HTR-8/SVneo (cell line): ENCODE data around the gene ABLIM3.

Source experiments
- DNase-seq: peaks from one replicate; pipeline ENCODE4 v3.0.0; 2011; ENCODE audit warnings: low spot score, mixed read lengths; ENCODE audit not compliant: insufficient read length
- FAIRE-seq: peaks from 2 replicates; lab custom pipeline; 2011; peaks lifted over from hg19 to GRCh38; lab: Jason Lieb, UNC

ABLIM3 gene

GRCh38 chr5:149213264-149213880, 72.1 kb downstream of the ABLIM3 start:
- no peak for DNase-seq
- no peak for FAIRE-seq

DNA sequence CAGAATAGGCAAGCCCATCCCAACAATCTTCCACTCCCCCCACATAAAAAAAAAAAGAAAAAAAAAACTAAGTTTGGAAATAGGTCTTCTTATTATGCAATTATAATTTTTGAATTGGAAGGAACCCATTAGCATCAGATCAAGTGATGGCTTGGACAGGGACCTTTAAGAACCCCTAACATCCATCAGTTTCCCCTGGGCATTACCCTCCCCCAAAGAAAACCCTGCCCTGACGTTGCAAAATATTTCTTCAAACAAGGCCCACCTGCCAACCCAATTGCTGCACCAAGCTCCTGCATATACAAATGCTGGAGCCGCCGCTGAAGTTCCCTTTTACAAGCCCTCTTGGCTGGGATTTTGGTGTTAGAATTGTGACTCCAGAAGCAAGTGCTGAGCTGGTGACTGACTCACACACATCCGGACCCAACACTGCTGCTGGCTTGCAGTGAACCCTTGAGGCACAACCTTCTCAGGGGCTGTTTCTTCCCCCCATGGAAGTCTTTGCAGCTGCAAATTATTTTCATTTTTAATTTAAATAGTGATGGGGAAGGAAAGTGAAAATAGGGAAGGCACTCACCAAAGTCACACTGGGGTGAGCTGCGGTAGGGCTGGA, 74.3 kb downstream of the ABLIM3 start:
- FAIRE-seq, result no peak
- no peak for DNase-seq

DNA sequence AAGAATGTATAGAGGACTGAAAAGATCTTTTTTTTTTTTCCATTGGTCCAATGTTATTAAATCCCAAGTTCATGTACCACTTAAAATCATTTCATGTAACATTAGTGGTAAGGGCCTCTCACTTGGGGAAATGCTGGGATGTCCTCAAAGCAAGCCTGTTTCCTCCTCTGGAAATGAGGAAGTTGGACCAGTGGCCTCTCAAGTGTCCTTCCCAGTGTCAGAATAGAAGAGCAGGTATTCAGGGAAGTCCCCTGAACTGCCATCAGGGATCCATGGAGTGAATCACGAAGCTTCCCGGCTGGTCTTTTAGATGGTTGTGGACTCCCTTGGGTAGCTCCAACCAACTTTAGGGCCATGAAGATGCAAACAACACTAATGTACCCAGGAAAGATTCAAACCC, 75.2 kb downstream of the ABLIM3 start:
- FAIRE-seq, result no peak

DNA sequence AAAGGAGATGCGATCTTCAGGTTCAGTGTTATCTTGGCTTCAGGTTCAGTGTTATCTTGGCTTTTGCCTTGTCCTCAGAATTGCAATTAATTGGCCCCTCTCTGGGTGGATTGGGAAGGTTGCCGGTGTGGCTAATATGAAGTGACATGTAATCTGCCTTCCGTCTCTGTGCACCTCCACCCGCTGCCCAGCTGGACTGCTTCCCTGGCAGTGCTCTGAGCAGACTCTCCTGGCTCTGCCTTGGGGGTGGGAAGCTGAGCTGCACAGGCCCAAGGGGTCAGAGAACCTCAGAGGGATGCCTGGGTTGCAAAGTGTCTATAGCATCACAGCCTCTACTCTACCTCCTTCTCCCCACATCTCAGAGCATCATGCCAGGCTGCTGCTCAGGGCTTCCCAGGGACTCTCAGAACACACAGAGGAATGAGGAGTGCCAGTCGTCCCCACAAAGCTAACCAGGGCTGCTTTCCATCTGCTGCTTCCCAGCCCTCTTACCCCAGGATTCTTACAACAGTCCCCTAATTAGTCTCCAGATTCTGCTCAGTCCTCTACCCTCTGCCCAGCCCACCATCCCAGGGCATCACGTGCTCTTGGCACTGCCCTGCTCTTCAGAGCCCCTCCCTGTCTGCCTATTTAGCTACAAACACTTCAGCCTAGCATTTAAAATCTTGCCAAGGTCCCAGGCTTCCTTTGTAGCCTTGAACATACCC, 76.0 kb downstream of the ABLIM3 start:
- DNase-seq, result no peak
- FAIRE-seq, result no peak

More for the DNA sequence above, 75.2 kb downstream of the ABLIM3 start:
- DNase-seq, result no peak

- no peak for FAIRE-seq
- no peak for DNase-seq
These were observed 76.5 kb downstream of the ABLIM3 start for GRCh38 chr5:149217803-149218155.

DNA sequence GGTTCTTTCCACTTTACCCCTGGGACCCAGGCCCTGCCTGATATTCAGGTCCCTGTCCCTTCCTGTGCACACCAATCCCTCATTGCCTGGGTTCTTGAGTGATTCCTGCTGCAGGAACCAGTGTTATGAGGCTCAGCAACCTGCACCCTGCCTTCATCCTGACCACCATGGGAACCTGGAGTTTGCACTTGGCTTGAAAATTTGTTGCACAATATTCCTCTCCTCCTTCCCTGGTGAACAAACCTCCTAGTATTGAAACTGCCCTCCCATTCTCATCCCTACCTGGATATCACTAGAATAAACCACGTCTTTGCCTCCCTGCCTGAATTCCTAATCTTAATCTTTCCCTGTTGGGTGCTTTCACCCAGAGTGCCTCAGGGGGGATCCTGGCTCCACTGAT, 78.3 kb downstream of the ABLIM3 start:
- DNase-seq, result no peak
- no peak for FAIRE-seq

DNA sequence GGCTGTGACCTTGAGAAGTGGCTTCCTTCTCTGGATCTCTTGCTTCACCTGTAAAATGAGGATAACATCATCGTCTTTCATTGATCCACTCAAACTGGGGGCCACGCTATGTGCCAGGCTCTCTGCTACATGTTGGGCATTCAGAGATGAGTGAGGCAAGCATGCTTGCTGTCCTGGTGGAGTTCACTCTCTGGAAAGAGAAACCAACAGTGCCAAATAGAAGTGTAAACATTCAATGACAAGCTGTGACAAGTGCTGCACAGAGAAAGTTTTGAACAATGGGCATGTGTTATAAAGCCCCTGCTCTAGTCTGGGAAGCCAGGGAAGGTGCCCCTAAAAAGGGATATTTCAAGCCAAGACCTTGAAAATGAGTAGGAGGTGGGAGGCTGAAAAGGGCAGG, 79.5 kb downstream of the ABLIM3 start:
- FAIRE-seq (no peak), DNase-seq (no peak)

DNA sequence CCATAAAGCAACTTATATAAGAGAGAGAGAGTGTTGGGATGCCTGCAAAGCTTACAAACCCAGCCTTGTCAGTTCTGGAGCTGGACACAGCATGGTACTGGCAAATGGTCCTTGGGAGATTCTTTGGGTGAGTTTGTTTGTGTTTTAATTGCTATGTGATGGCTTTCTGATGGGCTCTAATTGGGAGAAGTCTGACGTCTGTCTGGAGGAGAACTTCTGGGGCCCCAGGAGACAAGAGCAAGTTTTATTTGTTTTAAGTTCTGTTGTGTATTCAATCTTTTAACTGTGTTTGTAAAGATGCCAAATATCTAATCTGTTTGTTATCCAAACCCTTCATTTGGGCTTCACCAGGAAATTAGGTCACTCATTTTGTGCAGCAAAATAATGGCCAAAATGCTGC, 80.0 kb downstream of the ABLIM3 start:
- DNase-seq, result no peak
- no peak for FAIRE-seq

GRCh38 chr5:149221731-149222342, 80.5 kb downstream of the ABLIM3 start:
- no peak for FAIRE-seq
- DNase-seq, result no peak

DNA sequence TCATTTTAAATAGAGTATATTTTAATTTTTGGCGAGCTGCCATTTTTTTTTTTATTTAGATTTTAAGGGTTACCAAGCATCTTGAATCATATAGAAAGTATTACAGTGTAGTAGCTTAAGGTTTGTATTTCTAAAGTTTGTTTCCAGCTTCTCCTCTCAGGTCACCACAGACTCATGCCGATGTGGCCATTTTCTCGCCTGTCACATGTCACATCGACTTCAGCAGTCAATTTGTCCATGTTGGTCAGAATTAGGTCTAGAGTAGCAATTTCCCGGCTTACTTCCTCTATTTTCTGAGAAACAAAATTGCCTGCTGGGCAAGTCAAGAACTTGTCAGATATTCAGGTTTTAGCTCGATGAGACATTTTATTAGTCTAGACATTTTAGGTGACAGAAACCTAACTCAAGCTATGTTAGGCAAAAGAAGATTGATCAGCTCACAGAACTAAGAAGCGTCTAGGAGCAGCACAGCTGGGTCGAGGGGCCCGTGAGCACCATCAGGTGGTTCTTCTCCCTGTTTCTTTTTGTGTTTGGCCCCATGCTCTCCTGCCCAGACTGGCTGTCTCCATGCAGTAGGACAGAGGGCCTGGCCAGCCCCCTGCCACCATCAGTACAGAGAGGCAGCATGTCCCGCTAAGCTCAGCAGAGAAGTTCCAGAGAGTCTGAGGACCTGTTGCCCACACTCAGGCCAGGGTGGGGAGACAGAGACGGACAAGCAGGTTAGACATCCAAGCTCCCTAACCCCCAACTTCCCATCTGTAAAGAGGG, 82.0 kb downstream of the ABLIM3 start:
- FAIRE-seq (no peak), DNase-seq (no peak)

DNA sequence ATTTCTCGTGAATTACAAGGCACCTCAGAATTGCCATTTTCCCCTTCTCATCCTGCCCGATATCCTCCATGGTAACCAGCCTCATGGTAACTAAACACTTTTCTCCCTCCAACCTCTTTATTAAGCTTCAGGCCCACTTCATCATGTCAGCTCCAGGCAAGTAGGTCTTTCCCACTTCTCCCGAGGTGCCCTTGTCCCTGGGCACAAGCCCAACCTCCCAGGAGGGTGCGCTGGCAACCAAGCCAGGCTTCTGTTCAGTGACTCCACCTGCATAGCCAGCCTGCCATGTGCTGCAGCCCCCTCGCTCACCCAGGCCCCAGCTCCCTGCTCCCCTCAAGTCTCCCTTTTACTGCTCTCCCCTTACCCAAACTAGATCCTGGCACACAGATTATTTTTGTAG, 83.0 kb downstream of the ABLIM3 start:
- FAIRE-seq (no peak), DNase-seq (no peak)

DNA sequence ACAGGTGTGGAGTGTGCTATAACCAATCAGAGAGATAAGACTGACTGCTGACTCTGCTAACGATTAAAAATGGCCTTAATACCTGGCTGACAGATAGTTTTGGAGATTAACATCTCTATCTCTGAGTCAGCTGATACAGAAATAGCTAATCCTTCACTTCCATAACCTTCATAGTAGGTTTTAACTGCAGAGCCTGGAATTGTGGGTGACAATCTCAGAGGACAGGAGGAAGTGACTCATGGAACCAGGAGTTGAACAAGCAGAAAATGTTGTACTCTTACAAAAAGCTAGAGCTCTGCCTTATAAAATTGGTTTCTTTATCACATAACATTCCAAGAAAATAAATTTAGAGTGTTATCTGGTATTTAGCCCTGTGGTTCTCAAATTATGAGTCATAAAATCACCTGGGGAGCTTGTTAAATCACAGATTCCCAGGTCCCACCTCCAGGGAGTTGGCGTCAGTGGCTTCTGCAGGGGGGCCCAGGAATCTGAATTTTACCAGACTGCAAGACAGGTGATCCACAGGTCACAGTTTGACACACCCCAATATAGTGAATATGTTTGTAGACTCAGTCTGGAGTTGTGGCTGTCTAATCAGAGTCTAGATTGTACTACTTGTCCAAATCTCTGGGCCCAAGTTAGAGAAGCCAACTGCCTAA, 86.0 kb downstream of the ABLIM3 start:
- DNase-seq, result peak; percentile 31
- FAIRE-seq, result no peak

DNA sequence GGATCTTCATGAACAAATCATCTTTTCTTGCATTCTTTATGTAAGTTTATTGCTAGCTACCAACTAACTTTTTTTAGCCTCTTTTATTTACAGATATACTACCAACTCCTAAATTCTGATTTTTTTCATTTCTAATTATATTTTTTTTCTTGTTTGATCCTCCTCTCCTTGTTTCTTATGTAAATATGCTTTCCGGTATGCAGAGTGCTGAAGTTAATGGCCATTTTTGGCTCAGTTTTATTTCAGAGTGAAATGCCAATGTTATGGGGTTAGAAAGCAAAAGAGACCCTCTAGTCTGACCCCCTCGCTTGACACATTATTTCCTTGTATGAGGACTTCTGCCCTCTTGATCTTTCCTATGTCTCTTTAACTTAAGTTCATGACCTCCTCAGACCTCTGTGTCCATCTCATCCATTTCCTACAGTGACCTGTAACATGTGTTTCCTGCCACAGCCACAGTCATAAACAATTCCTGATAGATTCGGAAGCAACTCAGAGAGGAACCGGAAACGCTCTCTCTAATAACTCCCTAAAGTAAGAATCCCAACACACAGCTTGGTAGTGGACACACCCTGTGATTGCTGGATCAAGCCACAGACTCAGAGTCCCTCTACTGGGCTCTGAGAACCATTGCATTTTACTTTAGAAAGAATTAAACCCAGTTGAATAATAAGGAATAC, 87.5 kb downstream of the ABLIM3 start:
- DNase-seq, result peak; percentile 77
- FAIRE-seq, result no peak

- FAIRE-seq, result no peak
- DNase-seq, result no peak
These were observed 88.1 kb downstream of the ABLIM3 start for GRCh38 chr5:149229298-149229937.

GRCh38 chr5:149235841-149236240, 94.5 kb downstream of the ABLIM3 start:
- FAIRE-seq, result no peak
- DNase-seq, result no peak

DNA sequence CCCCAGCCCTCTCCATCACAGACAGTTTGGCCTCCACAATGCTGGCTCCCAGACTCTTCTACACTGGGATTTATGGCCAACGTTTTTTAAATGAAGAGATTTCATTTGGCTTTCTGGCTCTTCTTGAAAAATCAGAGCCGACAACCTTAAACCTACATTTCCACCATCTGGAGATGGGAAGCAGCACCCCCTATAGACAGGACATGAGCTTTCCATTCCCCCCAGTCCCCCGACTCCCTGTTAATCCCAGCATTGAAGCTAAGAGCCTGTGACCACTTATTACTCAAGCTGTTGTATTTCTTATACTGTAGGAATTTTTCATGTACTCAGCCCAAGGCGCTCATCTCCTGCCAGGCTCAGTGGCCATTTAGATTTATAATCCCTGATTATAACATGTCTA, 96.4 kb downstream of the ABLIM3 start:
- no peak for FAIRE-seq
- DNase-seq, result no peak

DNA sequence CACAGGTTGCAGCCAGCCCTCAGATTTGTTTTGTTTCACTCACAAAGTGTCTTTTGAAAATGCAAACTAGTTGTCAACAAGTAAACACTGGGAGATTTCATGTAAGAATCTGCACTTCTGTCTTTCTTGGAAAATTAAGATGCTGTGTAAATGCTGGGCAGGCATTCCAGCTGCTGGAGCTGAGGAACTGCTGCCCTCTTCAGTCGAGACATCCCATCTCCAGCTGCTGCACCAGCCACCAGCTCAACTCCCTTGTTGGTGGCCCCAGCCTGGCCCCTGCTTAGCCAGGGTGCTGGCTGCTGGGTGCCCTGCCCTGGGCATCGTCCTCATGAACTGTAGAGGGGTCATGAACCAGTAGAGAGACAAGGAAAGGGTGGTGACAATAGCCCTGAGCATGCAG, 97.2 kb downstream of the ABLIM3 start:
- FAIRE-seq (no peak), DNase-seq (no peak)

DNA sequence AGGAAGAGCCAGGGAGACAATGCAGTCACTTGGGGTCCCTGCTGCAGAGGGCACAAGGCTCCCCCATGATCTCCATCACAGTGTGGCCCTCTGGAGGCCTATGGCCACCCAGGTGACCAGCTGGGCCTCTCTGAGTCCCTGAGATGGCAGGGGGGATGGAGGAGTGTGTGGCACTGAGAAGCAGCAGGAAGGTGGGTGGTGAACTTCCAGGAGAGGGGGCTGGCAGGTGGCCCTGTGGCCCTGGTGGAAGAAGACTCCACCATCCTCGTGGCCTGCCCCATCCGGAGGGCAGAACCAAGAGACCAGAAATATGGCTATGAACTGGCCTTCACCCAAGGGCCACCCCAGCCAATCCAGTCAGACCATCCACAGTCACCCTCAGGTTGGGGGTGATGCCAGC, 98.6 kb downstream of the ABLIM3 start:
- FAIRE-seq (no peak), DNase-seq (no peak)

- DNase-seq, result no peak
- no peak for FAIRE-seq
These were observed 99.2 kb downstream of the ABLIM3 start for GRCh38 chr5:149240354-149240998.
